Loucy (cell line): ENCODE results near the gene TTC16.

Source experiments
- EZH2phosphoT487 ChIP-seq: fragments of 200-600 bp; IDR thresholded peaks from 2 replicates; pipeline ENCODE4 v1.6.1; 2018; ENCODE audit warnings: antibody characterized with exemption, mild to moderate bottlenecking, moderate library complexity, borderline replicate concordance
- TF ChIP-seq, protein P1 (sequence below): fragments of 200-600 bp; sonication (generic); conservative IDR thresholded peaks from 2 replicates; pipeline ENCODE4 v1.5.1; 2014; ENCODE audit warnings: mild to moderate bottlenecking, antibody characterized with exemption, low read length

DNA sequence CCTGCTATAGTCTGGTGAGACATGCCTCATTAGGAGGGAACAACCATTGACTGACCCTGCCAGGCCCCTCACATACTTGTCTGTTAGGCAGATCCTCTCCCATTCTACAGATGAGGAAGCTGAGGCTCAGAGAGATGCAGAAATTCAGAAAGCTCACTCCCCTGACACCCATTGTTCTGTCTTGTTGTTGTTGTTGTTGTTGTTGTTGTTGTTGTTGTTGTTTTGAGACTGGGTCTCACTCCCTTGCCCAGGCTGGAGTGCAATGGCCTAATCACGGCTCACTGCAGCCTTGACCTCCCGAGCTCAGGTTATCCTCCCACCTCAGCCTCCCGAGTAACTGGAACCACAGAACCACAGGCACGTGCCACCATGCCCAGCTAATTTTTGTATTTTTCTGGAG lies 22.2 kb upstream of the TTC16 start:
- TF ChIP-seq, protein P1, sequence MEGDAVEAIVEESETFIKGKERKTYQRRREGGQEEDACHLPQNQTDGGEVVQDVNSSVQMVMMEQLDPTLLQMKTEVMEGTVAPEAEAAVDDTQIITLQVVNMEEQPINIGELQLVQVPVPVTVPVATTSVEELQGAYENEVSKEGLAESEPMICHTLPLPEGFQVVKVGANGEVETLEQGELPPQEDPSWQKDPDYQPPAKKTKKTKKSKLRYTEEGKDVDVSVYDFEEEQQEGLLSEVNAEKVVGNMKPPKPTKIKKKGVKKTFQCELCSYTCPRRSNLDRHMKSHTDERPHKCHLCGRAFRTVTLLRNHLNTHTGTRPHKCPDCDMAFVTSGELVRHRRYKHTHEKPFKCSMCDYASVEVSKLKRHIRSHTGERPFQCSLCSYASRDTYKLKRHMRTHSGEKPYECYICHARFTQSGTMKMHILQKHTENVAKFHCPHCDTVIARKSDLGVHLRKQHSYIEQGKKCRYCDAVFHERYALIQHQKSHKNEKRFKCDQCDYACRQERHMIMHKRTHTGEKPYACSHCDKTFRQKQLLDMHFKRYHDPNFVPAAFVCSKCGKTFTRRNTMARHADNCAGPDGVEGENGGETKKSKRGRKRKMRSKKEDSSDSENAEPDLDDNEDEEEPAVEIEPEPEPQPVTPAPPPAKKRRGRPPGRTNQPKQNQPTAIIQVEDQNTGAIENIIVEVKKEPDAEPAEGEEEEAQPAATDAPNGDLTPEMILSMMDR = no peak
- no peak for TF ChIP-seq EZH2phosphoT487
